GM21528 (cell line): ENCODE results near the gene SLC2A11.

Source experiments
- ATAC-seq: cut with Tn5 transposase; IDR thresholded peaks from one replicate; pipeline ENCODE4 v1.9.1; 2021; ENCODE audit warnings: mild to moderate bottlenecking, moderate library complexity; ENCODE audit not compliant: unreplicated experiment, low FRiP score

Gene SLC2A11

GRCh38 chr22:23857606-23858483, at the start of gene SLC2A11:
SLC2A11 (plus strand) TSS chr22:23857875; CDS start chr22:23858000, 125 bp downstream.
- ATAC-seq = peak; percentile 93

GRCh38 chr22:23812378-23812777, 45.3 kb upstream of the SLC2A11 start:
- no peak for ATAC-seq

GRCh38 chr22:23815541-23816155, 42.0 kb upstream of the SLC2A11 start:
- ATAC-seq = no peak

- ATAC-seq = no peak
Observed at GRCh38 chr22:23816156-23816976, 41.3 kb upstream of the SLC2A11 start.

- ATAC-seq = no peak
Observed at GRCh38 chr22:23817146-23817545, 40.5 kb upstream of the SLC2A11 start.

GRCh38 chr22:23818541-23818940, 39.1 kb upstream of the SLC2A11 start:
- ATAC-seq = no peak

- no peak for ATAC-seq
Observed at GRCh38 chr22:23820748-23821211, 36.9 kb upstream of the SLC2A11 start.

GRCh38 chr22:23822101-23822671, 35.5 kb upstream of the SLC2A11 start:
- ATAC-seq = no peak

GRCh38 chr22:23823331-23823791, 34.3 kb upstream of the SLC2A11 start:
- no peak for ATAC-seq

GRCh38 chr22:23824476-23825245, 33.0 kb upstream of the SLC2A11 start:
- no peak for ATAC-seq

GRCh38 chr22:23825246-23825905, 32.3 kb upstream of the SLC2A11 start:
- no peak for ATAC-seq

- ATAC-seq = no peak
Observed at GRCh38 chr22:23826510-23827350, 30.9 kb upstream of the SLC2A11 start.

GRCh38 chr22:23827351-23827995, 30.2 kb upstream of the SLC2A11 start:
- ATAC-seq = no peak

GRCh38 chr22:23828800-23829680, 28.6 kb upstream of the SLC2A11 start:
- ATAC-seq = no peak

GRCh38 chr22:23829845-23830372, 27.8 kb upstream of the SLC2A11 start:
- ATAC-seq = no peak

- no peak for ATAC-seq
Observed at GRCh38 chr22:23831261-23831660, 26.4 kb upstream of the SLC2A11 start.

- no peak for ATAC-seq
Observed at GRCh38 chr22:23831781-23832180, 25.9 kb upstream of the SLC2A11 start.
